ENCODE data around the gene EPHX1.

EPHX1 gene

GRCh38 chr1:225842788-225843425 lies 33.0 kb downstream of the EPHX1 start:
- DNase-seq (ENCODE audit: low read depth in 2 of 2) = no peak

- DNase-seq (ENCODE audit: low read depth in 2 of 2) = no peak
Measured at GRCh38 chr1:225843426-225843795, 33.5 kb downstream of the EPHX1 start.

GRCh38 chr1:225844236-225845061 lies 34.5 kb downstream of the EPHX1 start:
- no peak for DNase-seq (ENCODE audit: low read depth in 2 of 2)

GRCh38 chr1:225845097-225845496 lies 35.2 kb downstream of the EPHX1 start:
- DNase-seq (ENCODE audit: low read depth in 2 of 2) = no peak

GRCh38 chr1:225845571-225846259 lies 35.8 kb downstream of the EPHX1 start:
- DNase-seq (ENCODE audit: low read depth in 2 of 2) = no peak

- no peak for DNase-seq (ENCODE audit: low read depth in 2 of 2)
Measured at GRCh38 chr1:225846331-225847310, 36.7 kb downstream of the EPHX1 start.

GRCh38 chr1:225847610-225848009 lies 37.7 kb downstream of the EPHX1 start:
- no peak for DNase-seq (ENCODE audit: low read depth in 2 of 2)

- no peak for DNase-seq (ENCODE audit: low read depth in 2 of 2)
Measured at GRCh38 chr1:225848030-225848955, 38.4 kb downstream of the EPHX1 start.

- DNase-seq (ENCODE audit: low read depth in 2 of 2) = peak in 1 of 2 donors; percentile 23
Measured at GRCh38 chr1:225849925-225850324, 40.0 kb downstream of the EPHX1 start.

- DNase-seq (ENCODE audit: low read depth in 2 of 2) = no peak
Measured at GRCh38 chr1:225850370-225850769, 40.4 kb downstream of the EPHX1 start.

GRCh38 chr1:225851805-225852204 lies 41.9 kb downstream of the EPHX1 start:
- no peak for DNase-seq (ENCODE audit: low read depth in 2 of 2)

GRCh38 chr1:225852413-225853124 lies 42.6 kb downstream of the EPHX1 start:
- no peak for DNase-seq (ENCODE audit: low read depth in 2 of 2)

GRCh38 chr1:225853441-225853840 lies 43.5 kb downstream of the EPHX1 start:
- no peak for DNase-seq (ENCODE audit: low read depth in 2 of 2)

- no peak for DNase-seq (ENCODE audit: low read depth in 2 of 2)
Measured at GRCh38 chr1:225855503-225856300, 45.8 kb downstream of the EPHX1 start.

- no peak for DNase-seq (ENCODE audit: low read depth in 2 of 2)
Measured at GRCh38 chr1:225857256-225857655, 47.3 kb downstream of the EPHX1 start.

GRCh38 chr1:225859151-225859550 lies 49.2 kb downstream of the EPHX1 start:
- no peak for DNase-seq (ENCODE audit: low read depth in 2 of 2)

- no peak for DNase-seq (ENCODE audit: low read depth in 2 of 2)
Measured at GRCh38 chr1:225860107-225860506, 50.2 kb downstream of the EPHX1 start.

- DNase-seq (ENCODE audit: low read depth in 2 of 2) = no peak
Measured at GRCh38 chr1:225860876-225861441, 51.0 kb downstream of the EPHX1 start.
